Measurements from ENCODE around the gene C1QB.

C1QB gene

DNA sequence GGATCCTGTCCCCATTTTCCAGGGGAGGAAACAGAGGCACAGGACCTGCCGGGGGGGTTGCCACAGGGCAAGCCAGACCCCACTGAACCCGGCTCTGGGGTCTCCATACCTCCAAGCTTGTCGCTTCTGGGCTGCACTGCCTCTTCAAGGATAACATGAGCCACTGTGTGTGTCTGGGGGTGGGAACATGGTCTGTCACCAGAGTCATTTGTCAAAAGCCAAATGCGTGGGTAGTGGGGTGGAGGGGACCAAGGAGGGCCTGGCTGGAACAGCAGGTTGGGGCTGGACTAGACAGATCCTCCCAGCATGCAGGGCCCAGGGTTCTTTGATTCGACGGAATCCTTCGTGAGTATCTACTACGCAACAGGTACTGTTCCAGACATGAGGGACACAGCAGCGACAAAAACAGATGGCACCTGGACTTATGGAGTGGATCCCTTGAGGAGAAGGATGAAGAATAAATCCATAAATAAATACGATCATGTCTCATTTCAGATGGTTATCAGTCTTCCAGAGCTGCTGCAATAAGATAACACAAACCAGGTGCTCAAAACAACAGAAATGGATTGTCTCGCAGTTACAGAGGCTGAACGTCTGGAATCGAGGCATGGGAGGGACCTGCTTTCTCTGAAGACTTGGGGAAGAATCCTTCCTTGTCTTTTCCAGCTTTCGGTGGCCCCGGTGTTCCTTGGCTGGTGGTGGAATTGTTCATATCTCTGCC lies 28.7 kb downstream of the C1QB start:
- FAIRE-seq (no peak), DNase-seq (ENCODE audit: insufficient read length, low spot score) (no peak)
- TF ChIP-seq, protein P1, sequence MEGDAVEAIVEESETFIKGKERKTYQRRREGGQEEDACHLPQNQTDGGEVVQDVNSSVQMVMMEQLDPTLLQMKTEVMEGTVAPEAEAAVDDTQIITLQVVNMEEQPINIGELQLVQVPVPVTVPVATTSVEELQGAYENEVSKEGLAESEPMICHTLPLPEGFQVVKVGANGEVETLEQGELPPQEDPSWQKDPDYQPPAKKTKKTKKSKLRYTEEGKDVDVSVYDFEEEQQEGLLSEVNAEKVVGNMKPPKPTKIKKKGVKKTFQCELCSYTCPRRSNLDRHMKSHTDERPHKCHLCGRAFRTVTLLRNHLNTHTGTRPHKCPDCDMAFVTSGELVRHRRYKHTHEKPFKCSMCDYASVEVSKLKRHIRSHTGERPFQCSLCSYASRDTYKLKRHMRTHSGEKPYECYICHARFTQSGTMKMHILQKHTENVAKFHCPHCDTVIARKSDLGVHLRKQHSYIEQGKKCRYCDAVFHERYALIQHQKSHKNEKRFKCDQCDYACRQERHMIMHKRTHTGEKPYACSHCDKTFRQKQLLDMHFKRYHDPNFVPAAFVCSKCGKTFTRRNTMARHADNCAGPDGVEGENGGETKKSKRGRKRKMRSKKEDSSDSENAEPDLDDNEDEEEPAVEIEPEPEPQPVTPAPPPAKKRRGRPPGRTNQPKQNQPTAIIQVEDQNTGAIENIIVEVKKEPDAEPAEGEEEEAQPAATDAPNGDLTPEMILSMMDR (IDR thresholded peaks at IDR 0.05; ENCODE audit: insufficient read depth, missing control alignments): no peak

DNA sequence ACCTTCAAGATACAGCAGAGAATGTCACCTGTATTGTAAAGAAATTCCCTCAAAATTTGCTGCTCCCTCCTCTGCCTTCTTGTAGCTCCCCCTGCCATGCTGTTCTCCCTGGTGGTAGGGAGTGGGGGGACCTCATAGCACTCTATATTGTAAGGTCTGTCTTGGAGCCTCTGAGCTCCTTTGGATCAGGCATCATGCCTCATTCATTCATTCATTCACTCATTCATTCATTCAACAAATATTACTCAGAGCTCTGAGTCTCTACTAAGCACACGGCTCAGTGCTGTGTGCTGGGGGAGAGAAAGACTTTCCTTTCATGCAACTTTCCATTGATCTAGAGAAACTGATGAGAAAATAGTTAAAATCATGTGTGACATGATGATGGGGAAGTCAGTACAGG lies 30.5 kb downstream of the C1QB start:
- TF ChIP-seq, protein P1 (IDR thresholded peaks at IDR 0.05; ENCODE audit: insufficient read depth, missing control alignments): no peak
- FAIRE-seq (no peak), DNase-seq (ENCODE audit: insufficient read length, low spot score) (no peak)

GRCh38 chr1:22685591-22686059 lies 32.6 kb downstream of the C1QB start:
- FAIRE-seq (no peak), DNase-seq (ENCODE audit: insufficient read length, low spot score) (no peak)
- TF ChIP-seq, protein P1 (IDR thresholded peaks at IDR 0.05; ENCODE audit: insufficient read depth, missing control alignments): no peak

- TF ChIP-seq, protein P1 (IDR thresholded peaks at IDR 0.05; ENCODE audit: insufficient read depth, missing control alignments): no peak
- DNase-seq (ENCODE audit: insufficient read length, low spot score): no peak
- FAIRE-seq: no peak
These were observed 34.2 kb downstream of the C1QB start for GRCh38 chr1:22687191-22687590.

DNA sequence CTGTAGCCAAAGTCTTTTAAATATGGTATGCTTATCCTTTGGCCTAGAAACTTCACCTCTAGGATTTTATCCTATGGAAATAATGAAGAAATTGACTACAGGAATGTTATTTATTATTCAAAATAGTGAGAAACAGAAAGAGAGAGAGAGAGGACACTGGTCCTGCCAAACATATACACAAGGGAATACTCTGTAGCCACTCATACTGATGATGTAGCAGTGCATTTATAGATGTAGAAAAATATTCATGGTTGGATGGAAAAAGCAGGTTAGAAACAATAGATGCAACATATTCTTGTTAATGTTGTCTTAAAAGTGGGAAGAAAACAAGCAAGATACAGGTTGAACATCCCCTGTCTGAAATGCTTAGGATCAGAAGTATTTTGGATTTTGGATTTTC lies 35.4 kb downstream of the C1QB start:
- TF ChIP-seq, protein P1 (IDR thresholded peaks at IDR 0.05; ENCODE audit: insufficient read depth, missing control alignments): no peak
- no peak for FAIRE-seq

GRCh38 chr1:22689505-22689904 lies 36.5 kb downstream of the C1QB start:
- TF ChIP-seq, protein P1 (IDR thresholded peaks at IDR 0.05; ENCODE audit: insufficient read depth, missing control alignments): no peak
- DNase-seq (ENCODE audit: insufficient read length, low spot score) (no peak), FAIRE-seq (no peak)

More for the DNA sequence above, 35.4 kb downstream of the C1QB start:
- DNase-seq (ENCODE audit: insufficient read length, low spot score): no peak

DNA sequence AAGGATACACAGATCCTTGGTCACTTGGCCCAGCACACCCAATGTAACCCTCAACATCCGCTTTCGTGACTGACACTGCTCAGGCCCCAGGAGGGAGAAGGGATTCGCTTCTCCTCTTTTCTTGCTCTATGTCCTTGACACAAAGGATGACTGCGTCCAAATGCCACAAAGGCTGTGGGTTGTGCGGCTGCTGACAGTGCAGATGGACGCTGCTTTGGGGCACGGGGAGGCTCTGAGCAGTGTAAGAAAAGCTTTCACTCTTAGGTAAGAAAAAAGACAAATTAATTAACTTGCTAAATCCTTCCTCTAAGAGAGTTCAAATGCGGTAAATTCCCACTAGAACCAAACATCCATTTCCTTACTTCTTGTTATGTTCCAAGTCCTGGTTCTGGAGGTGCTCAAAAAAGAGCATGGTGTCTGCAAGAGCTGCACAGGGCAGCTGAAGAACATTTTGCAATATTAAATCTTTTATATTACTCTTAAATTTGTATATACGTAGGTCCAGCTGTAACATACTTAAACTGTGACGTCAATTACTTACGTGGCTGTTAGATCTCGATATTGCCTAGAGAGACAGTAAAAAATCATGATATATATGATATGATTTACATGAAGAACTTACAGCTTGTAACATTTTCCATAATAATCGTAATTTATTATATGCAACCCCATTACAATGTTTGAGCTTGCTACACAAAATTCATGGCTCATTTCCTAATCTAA lies 38.2 kb downstream of the C1QB start:
- TF ChIP-seq, protein P1 (IDR thresholded peaks at IDR 0.05; ENCODE audit: insufficient read depth, missing control alignments): no peak
- FAIRE-seq: no peak
- DNase-seq (ENCODE audit: insufficient read length, low spot score): no peak
